Type B pancreatic cell (in vitro differentiated cells): ENCODE results near the gene NCAM1. TPM values are rescaled to one million over a fixed set of nuclear protein-coding genes. Genes with fewer than 3 reads are reported as not detected.

Source experiments
- DNase-seq: peaks from one replicate; pipeline ENCODE4 v3.0.0; 2021; ENCODE audit warnings: mixed read lengths; ENCODE audit not compliant: unreplicated experiment; ENCODE audit errors: extremely low spot score
- H3K27ac Mint-ChIP-seq: 2 replicates; pipeline ENCODE4 v1.8.0; 2021; ENCODE audit warnings: mild to moderate bottlenecking, mixed read lengths
- H3K27me3 Mint-ChIP-seq: 2 replicates; pipeline ENCODE4 v1.8.0; 2021; ENCODE audit warnings: mixed read lengths
- H3K36me3 Mint-ChIP-seq: 2 replicates; pipeline ENCODE4 v1.8.0; 2021; ENCODE audit warnings: mixed read lengths
- H3K4me1 Mint-ChIP-seq: one replicate; pipeline ENCODE4 v1.8.0; 2021; ENCODE audit warnings: mixed read lengths; ENCODE audit not compliant: unreplicated experiment
- H3K4me3 Mint-ChIP-seq: 2 replicates; pipeline ENCODE4 v1.8.0; 2021; ENCODE audit warnings: mild to moderate bottlenecking, mixed read lengths
- H3K9me3 Mint-ChIP-seq: 2 replicates; pipeline ENCODE4 v1.8.0; 2021; ENCODE audit warnings: mixed read lengths
- total RNA-seq: library from RNA; stranded (reverse); gene quantifications from 2 replicates; pipeline ENCODE4 v1.2.1, GENCODE V29; 2021; ENCODE audit warnings: low replicate concordance
- TF ChIP-seq, protein P1 (sequence below): fragments of 200-600 bp; sonication (generic); conservative IDR thresholded peaks from 2 replicates; pipeline ENCODE4 v1.5.0; 2021; ENCODE audit warnings: antibody characterized with exemption, mild to moderate bottlenecking

The NCAM1 gene
- total RNA-seq, 1 donor from 2014 or later: 106 TPM

GRCh38 chr11:113103932-113104690 lies 142.9 kb downstream of the NCAM1 start:
- Mint-ChIP-seq H3K36me3 (peaks cover 3% of the 10 kb centered on the region), H3K27ac (no peak overlapping the region), H3K4me1 (peaks cover 27% of the 10 kb centered on the region), H3K27me3 (no peaks in the 10 kb centered on the region), H3K4me3 (no peak overlapping the region), H3K9me3 (no peaks in the 10 kb centered on the region)
- DNase-seq: no peak
- TF ChIP-seq, protein P1, sequence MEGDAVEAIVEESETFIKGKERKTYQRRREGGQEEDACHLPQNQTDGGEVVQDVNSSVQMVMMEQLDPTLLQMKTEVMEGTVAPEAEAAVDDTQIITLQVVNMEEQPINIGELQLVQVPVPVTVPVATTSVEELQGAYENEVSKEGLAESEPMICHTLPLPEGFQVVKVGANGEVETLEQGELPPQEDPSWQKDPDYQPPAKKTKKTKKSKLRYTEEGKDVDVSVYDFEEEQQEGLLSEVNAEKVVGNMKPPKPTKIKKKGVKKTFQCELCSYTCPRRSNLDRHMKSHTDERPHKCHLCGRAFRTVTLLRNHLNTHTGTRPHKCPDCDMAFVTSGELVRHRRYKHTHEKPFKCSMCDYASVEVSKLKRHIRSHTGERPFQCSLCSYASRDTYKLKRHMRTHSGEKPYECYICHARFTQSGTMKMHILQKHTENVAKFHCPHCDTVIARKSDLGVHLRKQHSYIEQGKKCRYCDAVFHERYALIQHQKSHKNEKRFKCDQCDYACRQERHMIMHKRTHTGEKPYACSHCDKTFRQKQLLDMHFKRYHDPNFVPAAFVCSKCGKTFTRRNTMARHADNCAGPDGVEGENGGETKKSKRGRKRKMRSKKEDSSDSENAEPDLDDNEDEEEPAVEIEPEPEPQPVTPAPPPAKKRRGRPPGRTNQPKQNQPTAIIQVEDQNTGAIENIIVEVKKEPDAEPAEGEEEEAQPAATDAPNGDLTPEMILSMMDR: no peak

DNA sequence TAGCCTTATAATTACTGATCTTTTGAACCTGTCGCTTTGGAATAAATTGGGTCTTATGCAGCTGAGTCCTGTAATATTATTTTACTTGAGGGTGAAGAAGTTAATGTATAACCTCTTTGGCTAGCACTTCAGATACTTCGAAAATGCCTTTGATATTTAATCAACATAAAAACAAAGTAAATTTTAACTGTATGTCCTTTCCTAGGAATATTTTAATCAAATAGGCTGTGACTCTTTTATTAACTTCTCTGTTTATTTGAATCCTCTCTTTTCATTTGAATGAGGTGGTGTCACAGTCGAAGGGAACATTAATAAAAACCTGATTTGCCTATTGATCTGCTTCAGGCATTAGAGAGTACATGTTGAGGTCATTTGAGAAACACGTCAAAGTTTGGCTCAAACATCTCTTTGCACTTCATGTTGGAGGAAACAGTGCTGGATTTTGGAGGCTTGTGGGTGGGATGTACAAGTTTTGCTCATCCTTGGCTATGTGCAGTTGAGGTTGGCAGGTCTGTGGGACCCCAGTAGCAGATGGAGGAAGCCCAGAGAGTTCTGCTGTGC lies 143.6 kb downstream of the NCAM1 start:
- H3K4me3 Mint-ChIP-seq: no peak overlapping the region
- H3K9me3 Mint-ChIP-seq: no peaks in the 10 kb centered on the region
- no peak overlapping the region for H3K27ac Mint-ChIP-seq
- no peaks in the 10 kb centered on the region for H3K36me3 Mint-ChIP-seq
- H3K27me3 Mint-ChIP-seq: no peaks in the 10 kb centered on the region
- peaks cover 27% of the 10 kb centered on the region for H3K4me1 Mint-ChIP-seq
- DNase-seq: no peak
- TF ChIP-seq, protein P1: no peak

DNA sequence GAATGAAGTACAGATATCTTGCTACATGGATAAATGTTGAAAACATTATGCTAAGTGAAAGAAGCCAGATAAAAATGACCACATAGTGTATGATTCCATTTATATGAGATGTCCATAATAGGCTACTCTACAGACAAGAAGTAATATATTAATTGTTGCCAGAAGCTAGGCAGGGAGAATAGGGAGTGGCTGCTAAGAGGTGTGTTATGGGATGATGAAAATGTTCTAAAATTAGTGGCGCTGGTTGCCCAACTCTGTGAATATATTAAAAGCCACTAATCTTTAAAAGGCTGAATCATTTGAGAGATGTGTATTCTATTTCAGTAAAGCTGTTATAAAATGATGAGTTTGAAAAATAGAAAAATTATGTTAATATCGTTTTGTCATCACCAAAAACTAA lies 144.4 kb downstream of the NCAM1 start:
- no peak overlapping the region for H3K4me3 Mint-ChIP-seq
- DNase-seq: no peak
- peaks cover 27% of the 10 kb centered on the region for H3K4me1 Mint-ChIP-seq
- no peak overlapping the region for H3K27ac Mint-ChIP-seq
- H3K36me3 Mint-ChIP-seq: no peaks in the 10 kb centered on the region
- no peaks in the 10 kb centered on the region for H3K27me3 Mint-ChIP-seq
- TF ChIP-seq, protein P1: no peak
- H3K9me3 Mint-ChIP-seq: no peaks in the 10 kb centered on the region

GRCh38 chr11:113106507-113106906 lies 145.3 kb downstream of the NCAM1 start:
- H3K4me3 Mint-ChIP-seq: no peak overlapping the region
- TF ChIP-seq, protein P1: no peak
- H3K9me3 Mint-ChIP-seq: no peaks in the 10 kb centered on the region
- no peak overlapping the region for H3K27ac Mint-ChIP-seq
- DNase-seq: no peak
- H3K4me1 Mint-ChIP-seq: peaks cover 27% of the 10 kb centered on the region
- H3K27me3 Mint-ChIP-seq: no peaks in the 10 kb centered on the region
- no peaks in the 10 kb centered on the region for H3K36me3 Mint-ChIP-seq

DNA sequence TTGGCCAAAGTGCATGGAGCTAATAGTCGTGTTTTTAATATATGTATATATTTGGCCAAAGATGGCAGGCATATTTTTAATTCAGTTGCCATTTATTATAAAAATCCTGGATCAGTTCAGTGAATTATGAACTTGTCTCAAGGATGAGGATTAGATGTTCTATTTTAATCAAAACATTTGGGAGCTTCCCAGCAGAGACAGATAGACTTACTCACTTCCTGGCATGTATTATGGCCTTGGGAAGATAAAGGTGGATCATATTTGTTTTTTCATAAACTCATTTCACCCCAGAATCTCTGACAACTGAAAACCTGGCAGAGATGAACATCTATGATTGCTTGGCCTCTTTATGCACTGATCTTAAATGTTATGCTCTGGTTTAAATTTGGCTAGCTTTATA lies 148.8 kb downstream of the NCAM1 start:
- H3K4me3 Mint-ChIP-seq: no peak overlapping the region
- H3K27ac Mint-ChIP-seq: no peak overlapping the region
- TF ChIP-seq, protein P1: no peak
- H3K9me3 Mint-ChIP-seq: no peaks in the 10 kb centered on the region
- H3K27me3 Mint-ChIP-seq: peaks cover 3% of the 10 kb centered on the region
- H3K4me1 Mint-ChIP-seq: peaks cover 17% of the 10 kb centered on the region
- DNase-seq: no peak
- H3K36me3 Mint-ChIP-seq: no peaks in the 10 kb centered on the region
